Uterus (tissue), 2 donors: Measurements from ENCODE around the gene NINL.

Experiments
- CTCF ChIP-seq, 4 experiments: fragments of 200-600 bp in 2 of 4; fragments of 450-650 bp in 2 of 4; sonication (generic) in 2 of 4; IDR thresholded peaks; one replicate each; pipeline ENCODE4 v1.5.1; 2016 to 2019; ENCODE audit warnings: antibody characterized with exemption in 4 of 4, mild to moderate bottlenecking in 2 of 4, moderate library complexity in 1 of 4
- POLR2A ChIP-seq, 2 donors: fragments of 450-650 bp; IDR thresholded peaks; one replicate each; pipeline ENCODE4 v1.6.1; 2016; ENCODE audit warnings: antibody characterized with exemption in 2 of 2, mild to moderate bottlenecking in 1 of 2, moderate library complexity in 1 of 2

DNA sequence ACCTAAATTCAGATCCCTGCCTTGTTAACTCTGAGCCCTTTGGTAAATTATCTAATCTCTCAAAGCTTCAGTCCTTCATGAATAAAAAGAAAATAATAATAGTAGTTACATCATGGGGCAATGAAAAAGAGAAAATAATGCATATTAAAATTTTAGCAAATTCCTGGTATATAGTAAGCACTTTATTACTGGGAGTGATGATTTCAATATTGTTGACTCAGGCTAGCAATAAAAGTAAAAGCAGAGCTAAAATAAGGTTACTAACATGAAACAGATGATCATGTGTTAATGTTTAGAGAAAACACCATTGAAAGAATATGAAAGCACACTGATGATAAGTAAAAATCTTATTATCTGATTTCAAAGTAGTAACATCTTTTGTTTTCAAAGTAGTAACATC, 164.2 kb downstream of the NINL start:
- TF ChIP-seq CTCF (IDR thresholded peaks at IDR 0.05) (no peak), POLR2A (IDR thresholded peaks at IDR 0.05) (no peak)
